Measurements from ENCODE around the gene SDHB. TPM values are rescaled to one million over a fixed set of nuclear protein-coding genes. Genes with fewer than 3 reads are reported as not detected.
A peak's percentile ranks its signal among the peaks of the same experiment; 100 is the strongest.

Gene SDHB
- total and polyA plus RNA-seq, 9 of the 15 experiments (the other 6 are each of a cell fraction or from before 2014, with no cell fraction given), result 207 to 554 (median 365) TPM

GRCh38 chr1:17056551-17056950, 2.7 kb upstream of the SDHB start:
- H3K4me2 ChIP-seq (ENCODE audit: insufficient read depth, low read length), result no peak overlapping the region
- intact Hi-C loops (cut with micrococcal nuclease), result loop anchor here (10.0 kb wide), 1 partner anchor 278 kb away; no protein-coding TSS in a partner anchor
- no TSS peak for BruUV-seq (replicated peaks)
- no peaks in the 10 kb centered on the region for H3K9me3 ChIP-seq (replicated peaks; ENCODE audit: control insufficient read depth, insufficient read depth, low read depth, low read length)
- ChIA-PET CTCF (ENCODE audit: low intra/inter-chr PET ratio) (no interaction called here), POLR2A (interaction anchor here (0.5 to 0.8 kb wide), 2 partner anchors 24 to 41 kb away, joined by 3 read pairs; no protein-coding TSS in a partner anchor)
- FAIRE-seq (no peak), DNase-seq (ENCODE audit: extremely low read depth in 1 of 4, low spot score in 3 of 4) (no peak), ATAC-seq (no peak)
- TF ChIP-seq TAF15 (IDR thresholded peaks at IDR 0.05; ENCODE audit: low read depth, low read length) (no peak), PCBP1 (IDR thresholded peaks at IDR 0.05; ENCODE audit: low read depth, low read length, poor library complexity, severe bottlenecking) (no peak), U2AF1 (optimal IDR thresholded peaks at IDR 0.05; ENCODE audit: low read depth, low read length) (no peak), ZNF436 (CRISPR knock-in tag; IDR thresholded peaks at IDR 0.05) (no peak), POLR3G (IDR thresholded peaks at IDR 0.05; ENCODE audit: extremely low read depth, insufficient read length, insufficient replicate concordance) (no peak)
- TF ChIP-seq, protein P1, sequence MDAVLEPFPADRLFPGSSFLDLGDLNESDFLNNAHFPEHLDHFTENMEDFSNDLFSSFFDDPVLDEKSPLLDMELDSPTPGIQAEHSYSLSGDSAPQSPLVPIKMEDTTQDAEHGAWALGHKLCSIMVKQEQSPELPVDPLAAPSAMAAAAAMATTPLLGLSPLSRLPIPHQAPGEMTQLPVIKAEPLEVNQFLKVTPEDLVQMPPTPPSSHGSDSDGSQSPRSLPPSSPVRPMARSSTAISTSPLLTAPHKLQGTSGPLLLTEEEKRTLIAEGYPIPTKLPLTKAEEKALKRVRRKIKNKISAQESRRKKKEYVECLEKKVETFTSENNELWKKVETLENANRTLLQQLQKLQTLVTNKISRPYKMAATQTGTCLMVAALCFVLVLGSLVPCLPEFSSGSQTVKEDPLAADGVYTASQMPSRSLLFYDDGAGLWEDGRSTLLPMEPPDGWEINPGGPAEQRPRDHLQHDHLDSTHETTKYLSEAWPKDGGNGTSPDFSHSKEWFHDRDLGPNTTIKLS (IDR thresholded peaks at IDR 0.05; ENCODE audit: borderline replicate concordance, low read depth), result no peak
- H3K9me1 ChIP-seq (ENCODE audit: control insufficient read depth, insufficient read depth, low read length), result no peaks in the 10 kb centered on the region
- no peak overlapping the region for H3K9ac ChIP-seq (ENCODE audit: insufficient read depth in 1 of 2, low read depth in 2 of 2, low read length in 2 of 2)
- H3K79me2 ChIP-seq (ENCODE audit: control insufficient read depth, insufficient read depth, low read length), result peaks cover 23% of the 10 kb centered on the region
- H3K36me3 ChIP-seq (ENCODE audit: control insufficient read depth, insufficient read depth, low read length), result peaks cover 9% of the 10 kb centered on the region; the same call in 2 of the 3 replicates
- no peaks in the 10 kb centered on the region for H4K20me1 ChIP-seq (replicated peaks; ENCODE audit: control insufficient read depth, insufficient read depth, low read length)
- WGBS (ENCODE audit: insufficient coverage, low coverage, missing lambda C conversion rate), result 44% methylated on average over 4 of the region's 4 CpGs
- H2AFZ ChIP-seq (ENCODE audit: low read depth, low read length), result peak overlapping the region; percentile 43; the same call in 1 of the 2 replicates
- no peak overlapping the region for H3K4me3 ChIP-seq
- peaks cover 0 to 15% of the 10 kb centered on the region in 2 experiments; a peak in 3 of 5 replicates for H3K4me1 ChIP-seq (replicated peaks in 1 of 2; ENCODE audit: control insufficient read depth in 2 of 2, insufficient read depth in 2 of 2, low read length in 2 of 2)
- H3K27ac ChIP-seq (ENCODE audit: extremely low read depth, low read depth, low read length), result no peak overlapping the region
- in situ Hi-C loops (cut with MboI), result no loop called here
- H3K27me3 ChIP-seq (ENCODE audit: control insufficient read depth in 2 of 2, insufficient read depth in 2 of 2, low read length in 2 of 2), result peaks cover 11 to 14% of the 10 kb centered on the region in 2 experiments; a peak in 4 of 5 replicates
